MM.1S (cell line): ENCODE results near the gene ITGA6.
A peak's percentile ranks its signal among the peaks of the same experiment; 100 is the strongest.

Experiments used
- DNase-seq: peaks from one replicate; pipeline ENCODE4 v3.0.0-alpha.2; 2015
- H2AFZ ChIP-seq: fragments of 300-600 bp; sonication (generic); 2 replicates; pipeline ENCODE4 v1.6.0; 2016; ENCODE audit warnings: antibody characterized with exemption, low read length
- H3F3A ChIP-seq: fragments of 300-600 bp; sonication (generic); 2 replicates; pipeline ENCODE4 v1.6.1; 2016; ENCODE audit warnings: mild to moderate bottlenecking, antibody characterized with exemption, low read length, moderate library complexity, mixed read lengths; ENCODE audit not compliant: insufficient read depth
- H3K27ac ChIP-seq: fragments of 300-600 bp; sonication (generic); 2 replicates; pipeline ENCODE4 v1.5.1; 2016; ENCODE audit warnings: mild to moderate bottlenecking, low read length
- H3K27me3 ChIP-seq: fragments of 300-600 bp; sonication (generic); replicated peaks from 2 replicates; pipeline ENCODE4 v1.6.0; 2016; ENCODE audit warnings: low read length; ENCODE audit not compliant: insufficient read depth
- H3K36me3 ChIP-seq: fragments of 300-600 bp; sonication (generic); replicated peaks from 2 replicates; pipeline ENCODE4 v1.6.1; 2016; ENCODE audit warnings: mild to moderate bottlenecking, low read length, mixed read lengths; ENCODE audit not compliant: insufficient read depth
- H3K4me1 ChIP-seq: fragments of 300-600 bp; sonication (generic); 2 replicates; pipeline ENCODE4 v1.6.1; 2016; ENCODE audit warnings: low read length, mixed read lengths
- H3K4me2 ChIP-seq: fragments of 300-600 bp; sonication (generic); 2 replicates; pipeline ENCODE4 v1.6.0; 2016; ENCODE audit warnings: low read depth, low read length
- H3K4me3 ChIP-seq: fragments of 300-600 bp; sonication (generic); 2 replicates; pipeline ENCODE4 v1.5.1; 2016; ENCODE audit warnings: low read length, mixed read lengths
- H3K79me2 ChIP-seq: fragments of 300-600 bp; sonication (generic); 2 replicates; pipeline ENCODE4 v1.6.1; 2016; ENCODE audit warnings: mixed run types, low read length, mixed read lengths
- H3K9ac ChIP-seq: fragments of 300-600 bp; sonication (generic); 2 replicates; pipeline ENCODE4 v1.6.1; 2016; ENCODE audit warnings: low read length, mixed read lengths
- H3K9me2 ChIP-seq: fragments of 300-600 bp; sonication (generic); replicated peaks from 2 replicates; pipeline ENCODE4 v1.6.1; 2016; ENCODE audit warnings: mild to moderate bottlenecking, low read length, mixed read lengths; ENCODE audit not compliant: insufficient read depth
- H3K9me3 ChIP-seq: fragments of 300-600 bp; sonication (generic); replicated peaks from 2 replicates; pipeline ENCODE4 v1.6.1; 2016; ENCODE audit warnings: mild to moderate bottlenecking, low read length, mixed read lengths; ENCODE audit not compliant: insufficient read depth
- H4K20me1 ChIP-seq: fragments of 300-600 bp; sonication (generic); 2 replicates; pipeline ENCODE4 v1.6.1; 2016; ENCODE audit warnings: mild to moderate bottlenecking, low read length, moderate library complexity, mixed read lengths; ENCODE audit not compliant: insufficient read depth
- CTCF ChIP-seq: fragments of 300-600 bp; sonication (generic); IDR thresholded peaks from 2 replicates; pipeline ENCODE4 v1.5.1; 2016; ENCODE audit warnings: antibody characterized with exemption, low read length, mixed read lengths
- EZH2 ChIP-seq: fragments of 300-600 bp; sonication (generic); optimal IDR thresholded peaks from 2 replicates; pipeline ENCODE3; 2017; ENCODE audit warnings: low read depth, mild to moderate bottlenecking, antibody characterized with exemption, low read length, mixed read lengths
- EZH2phosphoT487 ChIP-seq: fragments of 300-600 bp; sonication (generic); IDR thresholded peaks from 2 replicates; pipeline ENCODE4 v1.6.1; 2018; ENCODE audit warnings: antibody characterized with exemption, low read length

The ITGA6 gene

GRCh38 chr2:172484253-172484652 lies 56.9 kb downstream of the ITGA6 start:
- no peak overlapping the region; the same call in 1 of the 2 replicates for H3K9ac ChIP-seq
- H3K27me3 ChIP-seq: no peaks in the 10 kb centered on the region
- peak overlapping the region; percentile 58 for H3K4me2 ChIP-seq
- H3F3A ChIP-seq: peaks cover 47% of the 10 kb centered on the region
- H2AFZ ChIP-seq: no peak overlapping the region
- DNase-seq: peak; percentile 75
- no peaks in the 10 kb centered on the region for H3K79me2 ChIP-seq
- H3K36me3 ChIP-seq: no peaks in the 10 kb centered on the region
- 0 out of 2 replicates have a peak overlapping the region, but pooled peaks have one; percentile 11 for H3K4me3 ChIP-seq
- H3K4me1 ChIP-seq: peaks cover 56% of the 10 kb centered on the region
- TF ChIP-seq EZH2 (no peak), CTCF (peak; percentile 54)
- H3K9me3 ChIP-seq: no peaks in the 10 kb centered on the region
- H3K9me2 ChIP-seq: no peaks in the 10 kb centered on the region
- H4K20me1 ChIP-seq: no peaks in the 10 kb centered on the region
- H3K27ac ChIP-seq: peak overlapping the region; percentile 63; the same call in 1 of the 2 replicates

DNA sequence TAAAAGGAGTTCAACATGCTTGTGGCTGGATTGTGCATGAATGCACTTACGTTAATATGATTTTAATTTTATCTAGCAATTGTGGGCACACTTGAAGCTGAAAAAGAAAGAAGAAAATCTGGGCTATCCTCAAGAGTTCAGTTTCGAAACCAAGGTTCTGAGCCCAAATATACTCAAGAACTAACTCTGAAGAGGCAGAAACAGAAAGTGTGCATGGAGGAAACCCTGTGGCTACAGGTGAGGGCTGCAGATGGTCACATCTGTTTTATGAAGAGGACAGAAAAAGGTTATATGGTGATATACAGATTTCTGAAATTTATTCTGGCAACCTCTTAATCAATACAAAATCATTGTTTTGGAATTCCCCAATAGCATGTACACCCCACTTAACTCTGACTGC lies 57.3 kb downstream of the ITGA6 start:
- Histone ChIP-seq H3K4me3 (no peak overlapping the region), H3K27me3 (no peaks in the 10 kb centered on the region), H3K4me2 (peak overlapping the region; percentile 58), H3F3A (peaks cover 51% of the 10 kb centered on the region), H3K79me2 (no peaks in the 10 kb centered on the region), H3K9ac (no peak overlapping the region), H3K9me3 (no peaks in the 10 kb centered on the region), H4K20me1 (no peaks in the 10 kb centered on the region), H2AFZ (no peak overlapping the region), H3K27ac (peak overlapping the region; percentile 63; the same call in 1 of the 2 replicates), H3K36me3 (no peaks in the 10 kb centered on the region), H3K9me2 (no peaks in the 10 kb centered on the region), H3K4me1 (peaks cover 61% of the 10 kb centered on the region)
- no peak for TF ChIP-seq EZH2phosphoT487
- TF ChIP-seq EZH2: no peak
- TF ChIP-seq CTCF: no peak
- DNase-seq: peak; percentile 89

DNA sequence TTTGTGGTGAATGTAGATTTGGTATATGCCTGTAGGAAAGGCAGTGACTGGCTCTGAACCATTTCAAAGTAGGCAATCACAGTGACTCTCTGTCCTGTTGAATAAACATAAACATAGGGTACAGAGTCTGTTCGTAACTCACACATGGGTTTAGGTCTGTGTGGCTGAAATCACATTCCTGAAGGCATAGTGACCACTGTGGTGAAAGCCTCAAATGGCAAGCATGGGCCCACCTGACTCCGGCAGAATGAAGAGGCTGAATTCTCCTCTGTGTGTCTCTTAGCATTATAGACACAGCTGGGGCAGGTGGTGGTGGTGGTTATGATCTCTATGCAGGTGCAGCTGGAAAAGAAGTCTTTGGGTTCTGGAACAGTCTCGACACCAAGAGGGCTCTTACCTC lies 61.2 kb downstream of the ITGA6 start:
- no peaks in the 10 kb centered on the region for H4K20me1 ChIP-seq
- peaks cover 89% of the 10 kb centered on the region for H3K4me1 ChIP-seq
- TF ChIP-seq EZH2phosphoT487 (no peak), CTCF (no peak), EZH2 (no peak)
- peaks cover 73% of the 10 kb centered on the region for H3F3A ChIP-seq
- no peaks in the 10 kb centered on the region for H3K9me2 ChIP-seq
- DNase-seq: peak; percentile 92
- no peaks in the 10 kb centered on the region for H3K9me3 ChIP-seq
- H3K9ac ChIP-seq: no peak overlapping the region
- no peaks in the 10 kb centered on the region for H3K79me2 ChIP-seq
- no peaks in the 10 kb centered on the region for H3K36me3 ChIP-seq
- H3K27ac ChIP-seq: peak overlapping the region; percentile 79
- no peak overlapping the region for H2AFZ ChIP-seq
- peak overlapping the region; percentile 34; the same call in 1 of the 2 replicates for H3K4me2 ChIP-seq
- no peaks in the 10 kb centered on the region for H3K27me3 ChIP-seq
- no peak overlapping the region for H3K4me3 ChIP-seq
